PC-9 (cell line): ENCODE data around the gene SPDYE3.

Experiments used
- EZH2 ChIP-seq: fragments of 200-600 bp; sonication (generic); IDR thresholded peaks from 2 replicates; pipeline ENCODE4 v1.8.0; 2017; ENCODE audit warnings: antibody characterized with exemption, low read depth
- TF ChIP-seq, protein P1 (sequence below): fragments of 200-600 bp; sonication (generic); conservative IDR thresholded peaks from 2 replicates; pipeline ENCODE4 v1.6.1; 2017; ENCODE audit warnings: mixed run types, antibody characterized with exemption, mild to moderate bottlenecking, moderate library complexity

DNA sequence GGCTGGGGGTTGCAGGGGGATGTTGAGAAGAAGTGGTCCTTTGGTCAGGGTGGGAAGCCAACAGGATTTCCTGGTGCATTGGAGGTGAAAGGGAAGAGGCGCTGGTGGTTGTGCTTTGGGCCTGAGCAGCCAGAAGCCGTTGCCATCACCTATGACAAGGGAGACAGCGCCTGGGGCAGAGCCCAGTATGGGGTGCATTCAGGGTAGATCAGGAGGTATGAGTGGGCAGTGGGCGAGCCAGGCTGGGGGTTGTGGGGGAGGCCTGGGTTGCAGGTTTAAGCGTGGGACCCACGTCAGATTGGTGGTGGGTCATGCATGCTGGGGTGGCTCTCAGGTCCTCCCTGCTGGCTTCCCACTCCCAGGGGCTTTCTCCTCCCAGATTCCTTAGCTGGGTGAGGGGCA is 44.2 kb downstream of the SPDYE3 start:
- TF ChIP-seq, protein P1, sequence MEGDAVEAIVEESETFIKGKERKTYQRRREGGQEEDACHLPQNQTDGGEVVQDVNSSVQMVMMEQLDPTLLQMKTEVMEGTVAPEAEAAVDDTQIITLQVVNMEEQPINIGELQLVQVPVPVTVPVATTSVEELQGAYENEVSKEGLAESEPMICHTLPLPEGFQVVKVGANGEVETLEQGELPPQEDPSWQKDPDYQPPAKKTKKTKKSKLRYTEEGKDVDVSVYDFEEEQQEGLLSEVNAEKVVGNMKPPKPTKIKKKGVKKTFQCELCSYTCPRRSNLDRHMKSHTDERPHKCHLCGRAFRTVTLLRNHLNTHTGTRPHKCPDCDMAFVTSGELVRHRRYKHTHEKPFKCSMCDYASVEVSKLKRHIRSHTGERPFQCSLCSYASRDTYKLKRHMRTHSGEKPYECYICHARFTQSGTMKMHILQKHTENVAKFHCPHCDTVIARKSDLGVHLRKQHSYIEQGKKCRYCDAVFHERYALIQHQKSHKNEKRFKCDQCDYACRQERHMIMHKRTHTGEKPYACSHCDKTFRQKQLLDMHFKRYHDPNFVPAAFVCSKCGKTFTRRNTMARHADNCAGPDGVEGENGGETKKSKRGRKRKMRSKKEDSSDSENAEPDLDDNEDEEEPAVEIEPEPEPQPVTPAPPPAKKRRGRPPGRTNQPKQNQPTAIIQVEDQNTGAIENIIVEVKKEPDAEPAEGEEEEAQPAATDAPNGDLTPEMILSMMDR, result no peak
- no peak for TF ChIP-seq EZH2
